GM21528 (cell line): ENCODE measurements around the gene SAPCD2.

ENCODE experiments used
- ATAC-seq: cut with Tn5 transposase; IDR thresholded peaks from one replicate; pipeline ENCODE4 v1.9.1; 2021; ENCODE audit warnings: mild to moderate bottlenecking, moderate library complexity; ENCODE audit not compliant: unreplicated experiment, low FRiP score

SAPCD2 gene

DNA sequence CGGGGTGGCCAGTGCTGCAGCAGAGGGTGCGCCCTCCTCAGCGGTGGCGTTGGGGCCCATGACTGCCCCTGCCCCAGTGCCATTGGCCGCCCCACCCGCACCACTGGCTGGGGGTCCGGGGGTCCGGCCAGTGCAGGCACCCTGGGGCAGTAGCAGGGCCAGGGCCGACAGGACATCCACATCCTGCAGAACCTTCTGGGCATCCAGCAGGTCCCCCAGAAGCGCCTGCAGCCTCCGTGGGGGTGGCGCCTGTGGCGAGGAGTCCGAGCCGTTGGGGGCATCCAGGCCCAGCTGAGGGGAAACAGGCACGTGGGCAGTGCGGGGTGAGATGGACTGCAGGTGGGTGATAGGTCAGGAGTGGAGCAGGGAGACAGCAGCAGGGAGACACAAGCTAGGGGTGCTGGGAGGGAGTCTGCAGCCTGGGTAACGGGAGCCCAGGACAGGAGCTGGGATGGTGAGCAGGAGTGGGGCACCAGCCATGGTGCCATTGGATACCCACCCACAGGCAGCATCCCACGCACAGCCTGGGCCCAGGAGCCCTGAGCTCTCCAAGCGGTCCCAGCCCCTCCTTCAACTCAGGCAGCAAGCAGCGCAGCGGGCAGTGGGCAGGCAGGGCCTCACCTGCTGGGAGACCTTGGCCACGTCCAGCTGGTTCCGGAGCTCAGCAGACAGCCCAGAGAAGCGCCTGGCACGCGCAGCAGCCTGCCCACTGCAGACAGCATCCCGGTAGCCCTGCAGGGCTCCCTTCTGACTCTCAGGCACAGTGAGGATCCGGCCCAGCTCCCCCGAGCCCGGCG lies 49.4 kb downstream of the SAPCD2 start:
- no peak for ATAC-seq

- no peak for ATAC-seq
Measured at GRCh38 chr9:137019891-137020683, 50.3 kb downstream of the SAPCD2 start.

DNA sequence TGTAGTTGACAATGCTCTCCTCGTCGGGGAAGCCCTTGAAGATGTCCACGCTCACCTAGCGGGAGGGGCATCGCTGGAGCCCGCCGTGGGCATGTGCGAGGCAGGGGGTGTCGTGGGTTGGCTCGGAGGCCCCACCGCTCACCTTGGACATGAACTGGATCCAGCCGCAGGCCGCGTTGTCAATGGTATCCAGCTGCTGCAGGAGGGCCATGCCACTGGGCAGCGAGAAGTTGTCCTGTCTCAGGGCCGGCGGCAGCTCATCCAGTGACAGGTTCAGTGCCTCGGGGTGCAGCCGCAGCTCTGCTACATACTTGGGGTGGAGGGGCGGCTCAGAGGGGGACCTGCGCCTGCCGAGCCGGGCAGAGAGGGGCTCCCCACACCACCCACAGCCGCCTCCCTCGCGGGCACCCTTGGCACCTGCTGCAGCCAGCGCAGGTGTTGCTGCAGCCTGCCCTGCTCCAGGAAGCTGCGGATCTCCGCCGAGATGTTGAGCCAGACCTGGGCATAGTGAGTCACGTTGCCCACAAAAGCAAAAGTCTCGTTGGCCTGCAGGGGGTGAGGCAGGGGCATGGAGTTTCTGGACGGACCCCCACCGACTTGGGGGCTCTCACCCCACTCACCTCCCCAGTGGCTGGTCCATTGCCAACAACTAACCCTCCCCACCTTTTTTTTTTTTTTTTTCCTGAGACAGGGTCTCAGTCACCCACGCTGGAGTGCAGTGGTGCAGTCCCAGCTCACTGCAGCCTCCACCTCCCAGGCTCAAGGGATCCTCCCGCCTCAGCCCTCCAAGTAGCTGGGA lies 51.4 kb downstream of the SAPCD2 start:
- ATAC-seq = no peak

- ATAC-seq = no peak
Measured at GRCh38 chr9:137017791-137018497, 52.4 kb downstream of the SAPCD2 start.

GRCh38 chr9:137017071-137017470 lies 53.3 kb downstream of the SAPCD2 start:
- ATAC-seq = no peak

DNA sequence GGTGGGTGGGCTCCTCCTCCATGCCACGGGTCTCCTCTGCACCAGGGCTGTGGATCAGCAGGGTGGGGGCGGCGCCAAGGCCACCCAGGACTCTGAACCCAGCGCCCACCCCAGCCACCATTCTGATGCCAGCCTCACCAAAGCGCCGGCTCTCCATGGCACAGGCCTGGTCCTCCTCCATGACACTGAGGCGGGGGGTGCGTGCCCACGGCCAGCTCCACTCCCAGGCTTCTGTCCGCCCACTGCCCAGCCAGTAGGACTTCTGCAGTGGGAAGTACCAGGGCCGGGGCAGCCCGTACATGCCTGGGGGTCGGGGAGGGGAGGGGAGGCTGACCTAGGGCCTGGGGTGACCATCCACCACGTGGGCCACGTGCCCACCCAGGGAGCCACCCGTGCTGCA lies 53.9 kb downstream of the SAPCD2 start:
- no peak for ATAC-seq

DNA sequence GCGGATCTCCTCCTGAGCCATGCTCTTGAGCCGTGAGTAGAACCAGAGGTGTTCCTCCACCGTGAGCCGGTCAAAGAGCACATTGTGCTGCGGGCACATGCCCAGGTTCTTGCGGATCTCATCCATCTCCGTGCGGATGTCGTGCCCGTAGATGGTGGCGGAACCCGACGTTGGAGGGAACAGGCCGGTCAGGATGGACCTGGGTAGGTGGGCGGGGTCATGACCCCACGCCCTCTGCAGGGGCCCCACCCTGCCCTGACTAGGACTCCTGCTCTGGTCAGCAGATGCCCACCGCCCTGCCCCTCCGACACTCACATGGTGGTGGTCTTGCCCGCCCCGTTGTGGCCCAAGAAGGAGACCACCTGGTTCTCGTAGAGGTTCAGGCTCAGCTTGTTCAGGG lies 54.4 kb downstream of the SAPCD2 start:
- no peak for ATAC-seq

DNA sequence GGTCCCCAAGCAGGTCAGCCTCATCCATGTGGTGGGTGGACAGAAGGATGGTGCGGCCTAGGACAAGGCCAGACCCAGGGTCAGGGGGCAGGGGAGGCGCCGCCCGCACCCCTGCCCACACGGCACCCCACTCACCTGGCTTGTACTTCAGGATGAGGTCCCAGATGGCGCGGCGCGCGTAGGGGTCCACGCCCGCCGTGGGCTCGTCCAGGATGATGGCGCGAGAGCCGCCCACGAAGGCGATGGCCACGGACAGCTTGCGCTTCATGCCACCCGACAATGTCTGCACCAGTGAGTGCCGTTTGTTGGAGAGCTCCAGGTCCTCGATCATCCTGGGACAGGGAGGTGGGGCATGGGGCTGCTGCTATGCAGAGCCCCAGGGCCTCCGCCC lies 54.8 kb downstream of the SAPCD2 start:
- ATAC-seq = no peak

GRCh38 chr9:137014776-137015539 lies 55.4 kb downstream of the SAPCD2 start:
- ATAC-seq = no peak

GRCh38 chr9:137014166-137014565 lies 56.2 kb downstream of the SAPCD2 start:
- no peak for ATAC-seq

GRCh38 chr9:137013571-137013940 lies 56.8 kb downstream of the SAPCD2 start:
- no peak for ATAC-seq

GRCh38 chr9:137012694-137013570 lies 57.4 kb downstream of the SAPCD2 start:
- no peak for ATAC-seq
